Pulmonary artery endothelial cell (primary cell): ENCODE measurements around the gene TUBB3. TPM values are rescaled to one million over a fixed set of nuclear protein-coding genes. Genes with fewer than 3 reads are reported as not detected.
"Not testable (repeated sequence)": the region's sequence is repeated elsewhere in the genome, so short reads cannot be mapped to it uniquely, and the experiment has no call there.

Experiments used
- DNase-seq: peaks from one replicate; pipeline ENCODE4 v3.0.0-alpha.2; 2011; ENCODE audit warnings: low read depth, low spot score
- total RNA-seq: library from RNA; depleted of rRNA; stranded (reverse); fragments of >200 nt; gene quantifications from 2 replicates; pipeline ENCODE4 v1.2.3, GENCODE V29; 2014

TUBB3 gene
- total RNA-seq, result 156 and 237 TPM in 2 replicates

GRCh38 chr16:89922884-89923639, at the start of gene TUBB3:
Gene TUBB3, plus strand, starts transcription at chr16:89923342. Its CDS starts 60 bp downstream, at chr16:89923402.
- DNase-seq, result no peak

GRCh38 chr16:89873972-89874689, 49.0 kb upstream of the TUBB3 start:
- DNase-seq, result peak; percentile 72

- not testable (repeated sequence) for DNase-seq
Measured at GRCh38 chr16:89879123-89879522, 44.0 kb upstream of the TUBB3 start.

DNA sequence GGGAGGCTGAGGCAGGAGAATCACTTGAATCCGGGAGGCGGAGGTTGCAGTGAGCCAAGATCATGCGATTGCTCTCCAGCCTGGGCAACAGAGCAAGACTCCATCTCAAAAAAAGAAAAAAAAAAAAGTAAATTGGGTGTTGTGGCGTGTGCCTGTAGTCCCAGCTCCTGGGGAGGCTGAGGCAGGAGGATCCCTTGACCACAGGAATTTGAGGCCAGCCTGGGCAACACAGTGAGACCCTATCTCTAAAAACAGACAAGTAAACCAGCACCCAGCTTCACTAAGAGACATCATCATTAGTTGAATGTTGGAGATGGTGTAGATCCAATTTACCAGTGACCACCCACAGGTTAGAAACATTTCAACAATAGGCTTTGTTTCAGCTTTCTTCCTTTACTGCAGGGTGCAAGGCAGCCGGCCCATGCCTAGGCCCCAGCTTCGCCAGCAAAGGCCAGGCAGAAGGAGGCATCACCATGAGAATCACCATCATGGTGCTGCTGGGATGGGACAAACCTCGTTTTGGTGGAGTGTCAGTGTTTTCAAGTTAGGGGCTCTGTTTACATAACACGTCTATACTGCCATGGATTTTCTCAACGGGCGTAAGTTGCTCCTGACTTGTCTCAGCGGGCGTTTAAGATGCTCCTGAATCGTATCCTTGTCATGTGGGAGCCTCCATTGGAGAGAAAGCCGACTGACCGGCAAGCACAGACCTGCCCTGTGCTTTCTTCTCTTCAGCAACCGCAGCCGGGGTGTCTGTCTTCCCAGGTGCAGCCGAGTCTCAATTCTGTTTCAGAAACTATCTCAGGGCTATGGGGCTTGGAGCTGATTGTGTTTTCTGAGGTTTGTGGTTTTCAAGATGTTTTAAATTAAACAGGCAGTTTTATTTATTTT, 42.4 kb upstream of the TUBB3 start:
- no peak for DNase-seq

- no peak for DNase-seq
Measured at GRCh38 chr16:89881368-89881730, 41.8 kb upstream of the TUBB3 start.

DNA sequence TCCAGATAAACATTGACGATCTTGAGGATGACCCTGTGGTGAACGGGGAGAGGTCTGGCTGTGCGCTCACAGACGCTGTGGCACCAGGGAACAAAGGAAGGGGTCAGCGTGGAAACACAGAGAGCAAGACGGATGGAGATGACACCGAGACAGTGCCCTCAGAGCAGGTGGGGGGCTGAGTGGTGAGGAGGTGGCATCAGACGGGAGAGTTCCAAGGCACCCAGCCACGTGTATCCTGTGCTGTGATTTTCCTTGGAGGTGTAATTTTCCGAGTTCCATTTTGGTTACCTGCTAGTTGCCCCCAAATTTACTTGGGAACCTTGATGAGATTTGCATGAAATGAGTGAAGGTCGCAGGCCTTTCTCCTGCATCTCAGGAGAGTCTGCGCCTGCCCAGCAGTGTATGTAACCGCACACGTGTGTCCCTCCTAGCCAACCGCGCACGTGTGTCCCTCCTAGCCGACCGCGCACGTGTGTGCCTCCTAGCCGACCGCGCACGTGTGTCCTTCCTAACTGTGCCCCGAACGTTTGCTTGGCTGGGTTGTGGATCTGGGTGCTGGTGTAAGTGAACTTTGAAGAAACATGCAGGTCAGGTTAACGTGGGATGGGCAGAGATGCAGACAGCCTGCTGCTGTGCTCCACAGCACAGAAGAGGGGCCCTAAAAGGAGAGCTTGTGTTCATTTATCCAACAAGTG, 39.6 kb upstream of the TUBB3 start:
- DNase-seq, result no peak

- no peak for DNase-seq
Measured at GRCh38 chr16:89884041-89884421, 39.1 kb upstream of the TUBB3 start.

DNA sequence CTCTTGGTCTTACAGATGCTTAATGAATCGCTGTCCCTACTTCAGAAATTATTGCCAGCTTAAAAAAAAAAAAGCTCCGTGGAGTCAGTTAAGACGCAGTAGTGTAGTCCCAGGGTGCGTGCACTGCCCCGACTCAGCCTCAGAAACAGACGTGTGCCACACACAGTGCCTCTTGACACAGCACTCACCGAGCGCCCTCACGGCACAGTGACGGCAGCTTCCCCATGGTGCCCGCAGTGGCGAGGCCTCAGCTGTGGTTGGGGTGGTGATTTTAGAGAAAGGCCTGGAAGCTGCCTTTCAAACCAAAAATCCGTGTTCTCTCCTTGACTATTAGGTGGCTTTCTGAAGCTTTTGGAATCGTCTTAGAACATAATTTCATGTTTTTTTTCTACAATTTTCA, 35.9 kb upstream of the TUBB3 start:
- DNase-seq, result no peak

GRCh38 chr16:89890200-89890599, 32.9 kb upstream of the TUBB3 start:
- DNase-seq, result no peak

GRCh38 chr16:89890886-89891657, 32.1 kb upstream of the TUBB3 start:
- no peak for DNase-seq

- no peak for DNase-seq
Measured at GRCh38 chr16:89892055-89892630, 31.0 kb upstream of the TUBB3 start.

DNA sequence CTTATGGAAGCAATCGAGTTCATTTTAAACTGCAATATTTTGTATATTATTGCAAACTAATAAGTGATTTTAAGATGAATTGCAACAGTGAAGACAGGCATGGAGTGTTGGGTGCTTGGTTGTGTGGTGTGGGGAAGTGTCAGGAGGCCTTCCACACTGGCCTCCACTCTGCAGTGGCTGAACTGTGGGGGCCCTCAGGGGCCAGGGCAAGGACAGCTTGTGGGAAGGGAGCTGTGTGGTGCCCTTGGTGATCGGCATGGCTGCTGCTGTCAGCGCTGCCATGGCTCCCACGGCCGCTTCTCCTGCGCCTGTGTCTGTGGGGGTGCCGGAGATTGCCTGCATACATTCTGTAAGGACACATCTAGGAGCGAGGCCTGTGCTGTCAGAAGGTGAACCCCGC, 30.5 kb upstream of the TUBB3 start:
- DNase-seq, result no peak

- no peak for DNase-seq
Measured at GRCh38 chr16:89893642-89894548, 29.2 kb upstream of the TUBB3 start.

DNA sequence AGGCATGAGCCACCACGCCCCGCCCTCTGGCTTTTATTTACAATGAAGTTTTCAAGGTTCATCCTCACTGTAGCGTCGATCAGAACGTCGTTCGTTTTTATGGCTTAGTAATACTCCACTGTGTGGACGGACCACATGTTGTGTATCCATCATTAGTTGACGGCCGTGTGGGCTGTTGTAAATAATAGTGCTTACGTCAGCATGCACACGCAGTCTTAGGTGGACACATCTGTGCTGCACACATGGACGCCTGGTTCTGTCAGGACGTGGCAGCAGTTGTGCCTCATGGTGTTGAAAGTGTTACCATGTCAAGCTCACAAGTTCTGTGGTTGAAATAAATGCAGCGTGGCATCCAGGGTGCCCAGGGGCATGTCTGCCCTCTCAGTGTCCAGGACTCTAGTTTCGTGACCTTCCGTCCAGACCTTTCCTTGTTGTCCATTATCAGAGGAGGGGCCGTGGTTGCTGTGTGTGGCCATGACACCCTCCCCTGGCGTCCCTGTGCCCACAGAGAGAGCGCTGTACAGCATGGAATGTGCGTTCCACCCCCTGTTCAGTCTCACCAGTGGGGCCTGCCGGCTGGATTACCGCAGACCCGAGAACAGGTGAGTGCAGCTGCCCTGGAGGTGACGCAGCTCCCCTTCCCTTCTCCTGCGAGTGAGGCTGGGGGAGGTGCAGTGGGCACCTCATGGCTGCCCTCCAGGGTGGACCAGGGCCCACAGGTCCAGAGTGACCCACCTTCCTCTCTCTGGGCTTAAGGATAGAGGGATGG, 27.5 kb upstream of the TUBB3 start:
- DNase-seq, result no peak

DNA sequence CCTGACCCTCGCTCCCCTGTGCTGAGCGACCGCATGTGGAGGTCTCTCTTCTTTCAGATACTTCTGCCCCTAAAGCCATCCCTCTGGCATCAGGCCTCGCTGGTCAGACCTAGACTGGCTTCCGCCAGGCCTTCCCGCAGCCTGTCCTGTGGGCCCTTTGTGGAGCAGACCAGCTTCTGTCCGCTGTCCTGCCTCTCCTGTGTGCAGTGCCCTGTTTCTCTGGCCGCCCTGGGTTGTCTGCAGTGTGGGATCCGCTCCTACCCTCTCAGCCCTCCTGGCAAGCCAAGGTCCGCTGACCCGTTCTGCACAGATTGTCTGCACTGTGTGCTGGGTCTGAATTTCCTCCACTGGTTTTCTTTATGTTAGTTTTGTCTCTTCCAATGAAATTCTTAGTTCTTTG, 25.9 kb upstream of the TUBB3 start:
- DNase-seq, result no peak

GRCh38 chr16:89898201-89898967, 24.8 kb upstream of the TUBB3 start:
- no peak for DNase-seq

- DNase-seq, result no peak
Measured at GRCh38 chr16:89899879-89900481, 23.2 kb upstream of the TUBB3 start.
